Endothelial cell of umbilical vein (primary cell): ENCODE results near the gene SLC12A5. TPM values are rescaled to one million over a fixed set of nuclear protein-coding genes. Genes with fewer than 3 reads are reported as not detected.
A peak's percentile ranks its signal among the peaks of the same experiment; 100 is the strongest.

ENCODE experiments used
- Bru-seq: library from RNA; stranded (reverse); fragments of 400-500 nt; gene quantifications from one replicate; lab custom pipeline; 2021; lab: Mats Ljungman, UMichigan
- BruChase-seq, 2 experiments: library from RNA; stranded (reverse); fragments of 400-500 nt; gene quantifications; one replicate each; lab custom pipeline; 2021; lab: Mats Ljungman, UMichigan
- BruUV-seq: library from RNA; stranded (reverse); fragments of 400-500 nt; replicated peaks from 2 replicates; lab custom pipeline; 2021; lab: Mats Ljungman, UMichigan
- CTCF ChIA-PET: fragments of 300-600, 350-600 bp; sonication (Branson Sonifier 250); formaldehyde crosslinking; loops from one replicate; lab custom pipeline; 2021; ENCODE audit warnings: antibody characterized with exemption, inconsistent platforms; lab: Charles Lee
- POLR2A ChIA-PET: fragments of 300-600, 350-600 bp; sonication (Branson Sonifier 250); formaldehyde crosslinking; loops from one replicate; lab custom pipeline; 2021; ENCODE audit warnings: antibody characterized with exemption, inconsistent platforms; lab: Charles Lee
- DNase-seq: peaks from one replicate; pipeline ENCODE4 v3.0.0-alpha.2; 2011; ENCODE audit warnings: low read depth, low spot score
- FAIRE-seq: peaks from 2 replicates; lab custom pipeline; 2011; peaks lifted over from hg19 to GRCh38; lab: Jason Lieb, UNC
- H2AFZ ChIP-seq: 2 replicates; pipeline ENCODE4 v1.6.0; 2012; ENCODE audit warnings: low read depth, low read length, control low read depth, inconsistent platforms
- H3K27ac ChIP-seq: 2 replicates; pipeline ENCODE4 v1.5.1; 2011; ENCODE audit warnings: low read depth, mild to moderate bottlenecking, control low read depth, low read length, moderate library complexity; ENCODE audit not compliant: insufficient read depth
- H3K27me3 ChIP-seq, 2 experiments: 2 replicates each; pipeline versions ENCODE4 v1.6.0 to v1.6.1; 2011; ENCODE audit warnings: low read length in 2 of 2, mixed read lengths in 1 of 2; ENCODE audit not compliant: control insufficient read depth in 2 of 2, insufficient read depth in 2 of 2
- H3K36me3 ChIP-seq, 2 experiments: 2 replicates in 1 of 2; 3 replicates in 1 of 2; pipeline ENCODE4 v1.5.1; 2011; ENCODE audit warnings: low read length in 2 of 2, mild to moderate bottlenecking in 1 of 2, moderate library complexity in 1 of 2; ENCODE audit not compliant: control insufficient read depth in 2 of 2, insufficient read depth in 2 of 2; ENCODE audit errors: extremely low read depth in 1 of 2
- H3K4me1 ChIP-seq: 3 replicates; pipeline ENCODE4 v1.5.1; 2011; ENCODE audit warnings: mild to moderate bottlenecking, low read length; ENCODE audit not compliant: control insufficient read depth, insufficient read depth; ENCODE audit errors: extremely low read depth
- H3K4me2 ChIP-seq: 2 replicates; pipeline ENCODE4 v1.6.1; 2011; ENCODE audit warnings: low read length, control low read depth, mixed read lengths; ENCODE audit not compliant: insufficient read depth
- H3K4me3 ChIP-seq, 3 experiments: fragments of 200-600 bp in 1 of 3; sonication (generic), shearing (Covaris generic) in 1 of 3; replicated peaks in 1 of 3; 2 replicates each; pipeline ENCODE4 v1.5.1; 2011 to 2016; ENCODE audit warnings: control low read depth in 3 of 3, low read length in 3 of 3, mild to moderate bottlenecking in 2 of 3, inconsistent platforms in 1 of 3, low read depth in 1 of 3, moderate library complexity in 1 of 3; ENCODE audit not compliant: insufficient read depth in 1 of 3
- H3K79me2 ChIP-seq: 2 replicates; pipeline ENCODE4 v1.6.0; 2012; ENCODE audit warnings: low read length, inconsistent platforms; ENCODE audit not compliant: control insufficient read depth, insufficient read depth
- H3K9ac ChIP-seq: replicated peaks from 2 replicates; pipeline ENCODE3; 2011; ENCODE audit warnings: low read length, control low read depth; ENCODE audit not compliant: insufficient read depth; ENCODE audit errors: extremely low read depth
- H3K9me1 ChIP-seq: replicated peaks from 3 replicates; pipeline ENCODE4 v1.6.0; 2011; ENCODE audit warnings: mild to moderate bottlenecking, low read length; ENCODE audit not compliant: control insufficient read depth, insufficient read depth; ENCODE audit errors: extremely low read depth
- H3K9me3 ChIP-seq: replicated peaks from 2 replicates; pipeline ENCODE4 v1.5.1; 2012; ENCODE audit warnings: low read length, inconsistent platforms; ENCODE audit not compliant: control insufficient read depth, insufficient read depth
- H4K20me1 ChIP-seq: replicated peaks from 2 replicates; pipeline ENCODE3; 2011; ENCODE audit warnings: mild to moderate bottlenecking, low read length; ENCODE audit not compliant: control insufficient read depth, insufficient read depth; ENCODE audit errors: extremely low read depth
- EZH2 ChIP-seq: IDR thresholded peaks from 2 replicates; pipeline ENCODE4 v1.6.1; 2012; ENCODE audit warnings: borderline replicate concordance, low read depth, mild to moderate bottlenecking, moderate library complexity, low read length, inconsistent platforms; ENCODE audit not compliant: severe bottlenecking
- FOS ChIP-seq: IDR thresholded peaks from 2 replicates; pipeline ENCODE4 v1.6.1; 2011; ENCODE audit warnings: mild to moderate bottlenecking, low read length, moderate library complexity, borderline replicate concordance; ENCODE audit not compliant: insufficient read depth
- GATA2 ChIP-seq: IDR thresholded peaks from 2 replicates; pipeline ENCODE4 v1.7.0; 2011; ENCODE audit warnings: low read depth, mild to moderate bottlenecking, moderate library complexity, mixed read lengths, low read length; ENCODE audit not compliant: insufficient read length, insufficient read depth
- JUN ChIP-seq: IDR thresholded peaks from 2 replicates; pipeline ENCODE4 v1.6.1; 2011; ENCODE audit warnings: borderline replicate concordance, low read depth; ENCODE audit not compliant: insufficient read length, insufficient read depth
- MYC ChIP-seq: IDR thresholded peaks from one replicate; pipeline ENCODE4 v1.6.1; 2011; ENCODE audit warnings: mild to moderate bottlenecking, low read depth, low read length
- POLR2A ChIP-seq: IDR thresholded peaks from 2 replicates; pipeline ENCODE4 v1.6.1; 2012; ENCODE audit warnings: low read depth, mild to moderate bottlenecking, control low read depth, low read length
- POLR2AphosphoS5 ChIP-seq: IDR thresholded peaks from 2 replicates; pipeline ENCODE4 v1.6.1; 2012; ENCODE audit warnings: low read depth, mild to moderate bottlenecking, control low read depth, low read length, moderate library complexity; ENCODE audit not compliant: insufficient read depth
- dilution Hi-C: fragments of 300-500 bp; cut with MboI; formaldehyde crosslinking; loops from one replicate; pipeline ENCODE4 v1.15.0; 2019; ENCODE audit warnings: low sequenced_read_pairs; ENCODE audit not compliant: extremely low pct_ligation_motif_present
- intact Hi-C: fragments of 100-400 bp; cut with micrococcal nuclease; formaldehyde crosslinking; loops from one replicate; pipeline ENCODE4 v1.10.0; 2022
- long read RNA-seq: library from polyadenylated mRNA; stranded (forward); transcript quantifications from one replicate; pipeline ENCODE4 v2.0.0, GENCODE V29; 2021
- polyA minus RNA-seq, 3 experiments: library from RNA; depleted of rRNA, polyadenylated mRNA; stranded (reverse); fragments of >200 nt; gene quantifications; 1 replicate in 1 of 3; 2 replicates in 2 of 3; pipeline ENCODE4 v1.2.3, GENCODE V29; 2011
- polyA plus RNA-seq, 4 experiments: library from polyadenylated mRNA; depleted of rRNA in 3 of 4; stranded (reverse) in 3 of 4; unstranded in 1 of 4; fragments of >200 nt; gene quantifications; 2 replicates each; pipeline versions ENCODE4 v1.2.1 to v1.2.3, GENCODE V29; 2011 to 2012; ENCODE audit warnings: missing spikeins in 1 of 4
- total RNA-seq: library from RNA; stranded (reverse); gene quantifications from 2 replicates; pipeline ENCODE4 v1.2.3, GENCODE V29; 2021
- TF ChIP-seq, protein P1 (sequence below): IDR thresholded peaks from 2 replicates; pipeline ENCODE4 v1.6.1; 2011; ENCODE audit not compliant: insufficient read depth, insufficient read length
- TF ChIP-seq, protein P2 (sequence below), 2 donors: IDR thresholded peaks; 1 replicate in 1 of 2; 2 replicates in 1 of 2; pipeline ENCODE4 v1.5.1; 2011; ENCODE audit warnings: low read length in 2 of 2, mild to moderate bottlenecking in 2 of 2, moderate library complexity in 2 of 2, control low read depth in 1 of 2, inconsistent platforms in 1 of 2, low read depth in 1 of 2; ENCODE audit not compliant: insufficient read depth in 1 of 2; ENCODE audit errors: extremely low read depth in 1 of 2

The SLC12A5 gene
- total RNA-seq = 1.6 and 1.8 TPM in 2 replicates
- polyA plus RNA-seq = 1.8 and 2.3 TPM in 2 replicates
- polyA plus RNA-seq (2011; cell fraction: cytosol; rRNA removed) = 1.8 and 1.9 TPM in 2 replicates
- polyA plus RNA-seq (2011; cell fraction: nucleus; rRNA removed) = 0.51 and 0.92 TPM in 2 replicates
- polyA plus RNA-seq (2012) = 4.4 and 7.1 TPM in 2 replicates
- polyA minus RNA-seq = 1.3 and 1.5 TPM in 2 replicates
- polyA minus RNA-seq (2011; cell fraction: cytosol; rRNA and poly(A)+ RNA removed) = not detected
- 0.24 and 0.43 TPM in 2 replicates for polyA minus RNA-seq (2011; cell fraction: nucleus; rRNA and poly(A)+ RNA removed)
- Bru-seq, nascent RNA = percentile 9 among the genes with signal in this experiment
- percentile 3 among the genes with signal in this experiment for BruChase-seq, experiment 1, labeled RNA remaining after a 6-hour chase
- BruChase-seq, experiment 2, labeled RNA remaining after a 2-hour chase = percentile 14 among the genes with signal in this experiment
- long read RNA-seq, partial matches to known transcripts = 0 of 3 reads
- long read RNA-seq, other reads (novel, unspliced or antisense) = 0 of 3 reads

DNA sequence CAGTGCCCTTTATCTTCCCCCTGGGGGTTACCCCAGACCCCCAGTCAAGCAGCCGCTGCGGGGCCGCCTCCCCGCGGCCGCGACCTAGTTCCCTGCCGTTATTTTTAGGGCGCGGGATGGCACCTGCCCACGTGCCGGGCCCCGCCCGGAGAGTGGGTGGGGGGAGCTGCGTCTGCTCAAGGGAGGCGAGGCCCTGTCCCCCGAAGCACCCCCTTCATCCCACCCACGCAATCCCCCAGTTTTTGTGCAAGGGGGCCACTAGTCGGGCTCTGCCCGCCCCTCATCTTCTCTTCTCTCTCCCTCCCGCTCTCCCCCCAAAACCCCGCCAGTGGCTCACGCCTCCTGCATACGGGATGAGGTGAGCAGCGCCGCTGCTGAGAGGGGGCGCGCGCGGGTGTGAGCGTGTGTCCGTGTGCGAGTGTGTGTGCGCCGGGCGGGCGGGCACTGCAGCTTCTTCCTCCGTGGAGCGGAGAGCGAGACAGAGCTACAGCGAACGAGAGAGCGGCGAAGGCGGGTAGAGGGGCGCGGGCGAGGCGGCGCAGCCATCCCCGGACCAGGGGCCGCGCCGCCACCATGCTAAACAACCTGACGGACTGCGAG is at the start of gene SLC12A5:
Gene SLC12A5, plus strand, starts transcription at position 444 of the 600 bp plus-strand sequence. Its CDS starts 130 bp downstream, at position 574.
- intact Hi-C loops (loop anchor here (1.0 kb wide), 1 partner anchor 12 kb away; no protein-coding TSS in a partner anchor), dilution Hi-C loops (no loop called here)
- no peak for FAIRE-seq
- Histone ChIP-seq H3K79me2 (no peaks in the 10 kb centered on the region), H3K9me3 (no peaks in the 10 kb centered on the region), H3K36me3 (no peaks in the 10 kb centered on the region), H3K4me1 (no peaks in the 10 kb centered on the region), H3K4me2 (no peak within 1 kb of the TSS), H3K9me1 (no peaks in the 10 kb centered on the region), H3K4me3 (no peak within 1 kb of the TSS), H3K27ac (no peak within 1 kb of the TSS), H3K9ac (no peak within 1 kb of the TSS), H4K20me1 (no peaks in the 10 kb centered on the region), H3K27me3 (peaks cover 45 to 47% of the 10 kb centered on the region in 2 experiments), H2AFZ (no peak within 1 kb of the TSS)
- DNase-seq = no peak
- ChIA-PET POLR2A (no interaction called here), CTCF (interaction anchor here (0.7 to 2.0 kb wide), 4 partner anchors 11 to 29 kb away, joined by 3 to 15 read pairs (median 4); no protein-coding TSS in a partner anchor)
- no TSS peak for BruUV-seq
- no peak for TF ChIP-seq GATA2
- TF ChIP-seq POLR2AphosphoS5 = no peak
- TF ChIP-seq, protein P1, sequence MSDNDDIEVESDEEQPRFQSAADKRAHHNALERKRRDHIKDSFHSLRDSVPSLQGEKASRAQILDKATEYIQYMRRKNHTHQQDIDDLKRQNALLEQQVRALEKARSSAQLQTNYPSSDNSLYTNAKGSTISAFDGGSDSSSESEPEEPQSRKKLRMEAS = no peak
- TF ChIP-seq EZH2 = no peak
- no peak for TF ChIP-seq JUN
- no peak for TF ChIP-seq FOS
- TF ChIP-seq, protein P2, sequence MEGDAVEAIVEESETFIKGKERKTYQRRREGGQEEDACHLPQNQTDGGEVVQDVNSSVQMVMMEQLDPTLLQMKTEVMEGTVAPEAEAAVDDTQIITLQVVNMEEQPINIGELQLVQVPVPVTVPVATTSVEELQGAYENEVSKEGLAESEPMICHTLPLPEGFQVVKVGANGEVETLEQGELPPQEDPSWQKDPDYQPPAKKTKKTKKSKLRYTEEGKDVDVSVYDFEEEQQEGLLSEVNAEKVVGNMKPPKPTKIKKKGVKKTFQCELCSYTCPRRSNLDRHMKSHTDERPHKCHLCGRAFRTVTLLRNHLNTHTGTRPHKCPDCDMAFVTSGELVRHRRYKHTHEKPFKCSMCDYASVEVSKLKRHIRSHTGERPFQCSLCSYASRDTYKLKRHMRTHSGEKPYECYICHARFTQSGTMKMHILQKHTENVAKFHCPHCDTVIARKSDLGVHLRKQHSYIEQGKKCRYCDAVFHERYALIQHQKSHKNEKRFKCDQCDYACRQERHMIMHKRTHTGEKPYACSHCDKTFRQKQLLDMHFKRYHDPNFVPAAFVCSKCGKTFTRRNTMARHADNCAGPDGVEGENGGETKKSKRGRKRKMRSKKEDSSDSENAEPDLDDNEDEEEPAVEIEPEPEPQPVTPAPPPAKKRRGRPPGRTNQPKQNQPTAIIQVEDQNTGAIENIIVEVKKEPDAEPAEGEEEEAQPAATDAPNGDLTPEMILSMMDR (IDR thresholded peaks at IDR 0.05; ENCODE audit: extremely low read depth in 1 of 2, insufficient read depth in 1 of 2, low read depth in 1 of 2, low read length in 2 of 2) = no peak
- TF ChIP-seq POLR2A = no peak
- TF ChIP-seq MYC = no peak
